NCI-H1436 (cell line): ENCODE measurements around the gene ATL3.
"Not testable (repeated sequence)": the region's sequence is repeated elsewhere in the genome, so short reads cannot be mapped to it uniquely, and the experiment has no call there.

ENCODE experiments used
- DNase-seq: peaks from one replicate; lab custom pipeline; 2025; lab: John Stamatoyannopoulos, UW

Gene ATL3

GRCh38 chr11:63681321-63682065 is 10.3 kb upstream of the ATL3 start, which contains the start of gene RTN3:
Gene RTN3, plus strand, starts transcription at chr11:63681500. Its CDS starts 137 bp downstream, at chr11:63681637.
- peak; percentile 98 for DNase-seq

GRCh38 chr11:63680834-63681320 is 9.7 kb upstream of the ATL3 start:
- DNase-seq: peak; percentile 57

GRCh38 chr11:63673579-63673978 is 2.4 kb upstream of the ATL3 start:
- DNase-seq: no peak

- DNase-seq: no peak
Measured at GRCh38 chr11:63672936-63673539, 1.9 kb upstream of the ATL3 start.

- DNase-seq: no peak
Measured at GRCh38 chr11:63672156-63672463, 934 bp upstream of the ATL3 start.

- DNase-seq: peak; percentile 17
Measured at GRCh38 chr11:63670433-63671321, 499 bp downstream of the ATL3 start.

- no peak for DNase-seq
Measured at GRCh38 chr11:63670096-63670432, 1.1 kb downstream of the ATL3 start.

- DNase-seq: no peak
Measured at GRCh38 chr11:63667995-63668795, 3.0 kb downstream of the ATL3 start.

- no peak for DNase-seq
Measured at GRCh38 chr11:63666874-63667273, 4.3 kb downstream of the ATL3 start.

- DNase-seq: no peak
Measured at GRCh38 chr11:63663809-63664208, 7.4 kb downstream of the ATL3 start.

- DNase-seq: no peak
Measured at GRCh38 chr11:63660972-63661371, 10.2 kb downstream of the ATL3 start.

- DNase-seq: no peak
Measured at GRCh38 chr11:63652671-63653070, 18.5 kb downstream of the ATL3 start.

- no peak for DNase-seq
Measured at GRCh38 chr11:63643205-63643604, 28.0 kb downstream of the ATL3 start.

- DNase-seq: no peak
Measured at GRCh38 chr11:63641727-63642126, 29.4 kb downstream of the ATL3 start.

GRCh38 chr11:63639199-63639832 is 31.9 kb downstream of the ATL3 start:
- no peak for DNase-seq

- not testable (repeated sequence) for DNase-seq
Measured at GRCh38 chr11:63638436-63638835, 32.7 kb downstream of the ATL3 start.

GRCh38 chr11:63635762-63636465 is 35.3 kb downstream of the ATL3 start:
- peak; percentile 48 for DNase-seq

GRCh38 chr11:63629426-63629825 is 41.8 kb downstream of the ATL3 start:
- DNase-seq: no peak

GRCh38 chr11:63623513-63624140 is 47.5 kb downstream of the ATL3 start:
- no peak for DNase-seq

GRCh38 chr11:63622323-63622722 is 48.9 kb downstream of the ATL3 start:
- no peak for DNase-seq
